HG02623 (cell line): ENCODE data around the gene RASGRP2.
"Not testable (repeated sequence)": the region's sequence is repeated elsewhere in the genome, so short reads cannot be mapped to it uniquely, and the experiment has no call there.

Experiments used
- ATAC-seq: cut with Tn5 transposase; IDR thresholded peaks from one replicate; pipeline ENCODE4 v1.9.1; 2021; ENCODE audit warnings: moderate library complexity; ENCODE audit not compliant: unreplicated experiment

RASGRP2 gene

DNA sequence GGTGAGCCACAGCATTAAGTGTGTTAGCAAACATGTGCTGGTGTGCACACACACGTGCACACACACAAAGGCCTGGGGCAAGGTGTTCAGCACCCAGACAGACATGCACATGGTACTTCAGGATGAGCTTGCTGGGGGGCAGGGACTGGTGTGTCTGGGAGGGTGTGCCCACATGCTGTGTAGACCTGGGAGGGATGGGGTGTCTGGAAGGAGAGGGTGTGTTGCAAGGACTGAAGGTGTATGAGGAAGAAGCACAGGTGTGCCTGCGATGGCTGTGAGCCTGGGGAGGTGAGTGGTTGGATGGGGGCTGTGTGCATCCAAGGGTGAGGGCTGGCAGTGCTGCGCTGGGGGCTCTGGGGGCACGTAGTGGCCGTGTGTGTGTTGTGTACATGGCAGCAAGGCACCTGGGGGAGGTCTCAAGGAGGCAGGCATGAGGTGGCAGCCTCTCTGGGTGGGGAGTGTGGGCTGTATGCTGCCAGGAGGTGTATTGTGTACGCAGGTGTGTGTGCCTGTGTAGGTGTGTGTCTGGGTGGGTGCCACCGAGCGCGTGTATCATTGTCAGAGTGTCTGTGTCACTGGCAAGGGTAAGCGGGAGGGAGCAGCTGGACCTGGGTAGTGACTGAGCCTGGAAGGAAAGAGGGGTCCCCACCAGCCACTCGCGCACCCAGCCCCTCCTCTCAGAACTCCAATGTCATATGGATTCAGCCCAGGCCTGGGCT is 23.1 kb downstream of the RASGRP2 start:
- no peak for ATAC-seq

DNA sequence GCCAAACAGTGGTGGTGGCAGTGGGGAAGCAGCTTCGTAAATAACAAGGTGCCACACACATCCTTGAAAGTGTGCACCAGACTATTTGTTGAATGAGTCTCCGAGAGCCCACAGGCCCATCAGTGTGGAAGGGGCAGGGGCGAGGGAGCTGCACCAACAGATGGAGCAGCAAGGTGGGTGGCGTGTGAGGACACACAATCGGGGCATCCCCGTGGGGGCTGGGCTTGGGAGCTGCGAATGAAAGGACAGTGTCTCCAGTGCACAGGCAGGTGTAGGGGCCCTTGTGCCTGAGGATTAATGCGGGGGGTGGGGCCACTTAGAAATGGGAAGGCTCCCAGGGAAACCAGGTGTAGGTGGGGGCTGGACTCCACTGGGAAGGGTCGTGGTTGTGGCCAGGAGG is 23.8 kb downstream of the RASGRP2 start:
- ATAC-seq = no peak

DNA sequence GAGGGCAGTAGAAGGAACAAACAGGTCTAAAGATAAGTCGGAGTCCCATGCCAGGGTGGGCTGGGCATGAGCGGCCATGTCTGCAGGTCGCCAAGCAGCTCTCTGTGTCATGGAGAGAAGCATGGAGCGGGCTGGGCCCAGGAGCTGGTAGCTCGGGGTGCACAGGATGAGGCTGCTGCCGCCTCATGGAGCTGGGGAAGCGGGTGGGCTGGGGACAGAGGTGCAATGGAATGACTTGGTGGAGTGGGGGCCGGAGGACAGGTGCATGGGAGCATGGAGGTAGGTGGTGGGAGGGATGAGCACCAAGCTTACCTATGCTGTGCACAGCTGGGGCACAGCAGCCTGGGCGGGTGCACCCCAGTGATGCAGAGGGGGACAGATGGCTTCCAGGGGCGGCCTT is 24.5 kb downstream of the RASGRP2 start:
- no peak for ATAC-seq

DNA sequence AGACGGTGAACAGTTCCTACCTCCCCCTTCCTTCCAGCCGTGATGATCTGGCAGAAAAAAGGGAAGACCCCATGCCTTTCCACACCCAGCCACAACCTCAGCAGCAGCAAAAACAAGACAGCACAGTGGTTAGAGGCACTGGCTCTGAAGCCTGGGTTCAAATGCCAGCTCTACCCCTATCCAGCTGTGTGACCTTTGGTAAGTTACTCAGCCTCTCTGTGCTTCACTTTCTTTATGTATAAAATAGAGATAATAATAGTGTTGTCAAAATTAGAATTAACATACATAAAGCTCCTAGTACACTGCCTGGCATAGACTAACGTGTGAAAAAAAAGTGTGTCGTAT is 25.2 kb downstream of the RASGRP2 start:
- no peak for ATAC-seq

DNA sequence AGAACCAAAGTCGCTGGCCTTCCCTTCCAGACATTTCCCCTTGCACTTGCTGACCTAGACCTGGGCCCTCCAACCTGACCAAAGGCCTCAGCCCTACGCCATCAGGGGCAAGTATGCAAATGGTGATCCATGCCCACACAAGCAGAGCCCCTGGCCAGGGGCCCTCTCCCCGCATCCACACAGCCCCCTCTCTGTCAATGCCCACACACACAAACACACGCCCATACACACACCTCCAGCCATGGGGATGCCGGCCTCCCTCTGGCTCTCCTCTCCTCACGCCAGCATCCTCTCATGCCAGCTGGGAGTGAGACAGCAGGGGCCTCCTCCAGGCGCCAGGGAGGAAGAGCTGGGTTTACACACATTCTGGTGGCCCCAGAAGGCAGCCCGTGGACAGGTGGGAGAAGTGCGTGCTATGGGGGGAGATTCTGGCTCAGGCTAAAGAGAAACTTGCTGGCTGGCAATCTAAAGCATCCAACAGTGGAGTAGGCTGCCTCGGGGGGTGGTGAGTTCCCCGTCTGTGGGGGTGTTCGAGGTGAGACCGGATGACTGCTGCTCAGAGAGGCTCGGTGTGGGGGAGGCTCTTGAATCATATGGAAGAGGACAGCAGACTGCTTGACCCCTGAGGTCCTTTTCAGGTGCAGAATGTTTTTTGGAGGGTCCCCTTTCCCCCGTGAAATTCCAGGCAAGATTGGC is 25.7 kb downstream of the RASGRP2 start:
- ATAC-seq = no peak

DNA sequence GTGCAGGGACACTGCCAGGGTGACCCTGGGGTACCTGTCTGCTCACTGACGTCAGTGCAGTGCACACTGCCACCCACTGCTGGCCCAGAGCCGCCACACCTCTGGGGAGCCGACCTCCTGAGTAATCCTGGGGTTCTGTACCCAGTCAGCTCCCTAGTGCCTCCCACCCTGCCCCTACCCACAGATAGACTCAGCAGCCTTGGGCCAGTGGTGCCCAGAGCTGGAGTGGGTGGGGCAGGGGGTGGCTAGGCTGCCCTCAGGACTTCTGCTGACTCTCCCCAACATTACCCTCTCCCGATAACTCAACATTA is 26.7 kb downstream of the RASGRP2 start:
- ATAC-seq = no peak

DNA sequence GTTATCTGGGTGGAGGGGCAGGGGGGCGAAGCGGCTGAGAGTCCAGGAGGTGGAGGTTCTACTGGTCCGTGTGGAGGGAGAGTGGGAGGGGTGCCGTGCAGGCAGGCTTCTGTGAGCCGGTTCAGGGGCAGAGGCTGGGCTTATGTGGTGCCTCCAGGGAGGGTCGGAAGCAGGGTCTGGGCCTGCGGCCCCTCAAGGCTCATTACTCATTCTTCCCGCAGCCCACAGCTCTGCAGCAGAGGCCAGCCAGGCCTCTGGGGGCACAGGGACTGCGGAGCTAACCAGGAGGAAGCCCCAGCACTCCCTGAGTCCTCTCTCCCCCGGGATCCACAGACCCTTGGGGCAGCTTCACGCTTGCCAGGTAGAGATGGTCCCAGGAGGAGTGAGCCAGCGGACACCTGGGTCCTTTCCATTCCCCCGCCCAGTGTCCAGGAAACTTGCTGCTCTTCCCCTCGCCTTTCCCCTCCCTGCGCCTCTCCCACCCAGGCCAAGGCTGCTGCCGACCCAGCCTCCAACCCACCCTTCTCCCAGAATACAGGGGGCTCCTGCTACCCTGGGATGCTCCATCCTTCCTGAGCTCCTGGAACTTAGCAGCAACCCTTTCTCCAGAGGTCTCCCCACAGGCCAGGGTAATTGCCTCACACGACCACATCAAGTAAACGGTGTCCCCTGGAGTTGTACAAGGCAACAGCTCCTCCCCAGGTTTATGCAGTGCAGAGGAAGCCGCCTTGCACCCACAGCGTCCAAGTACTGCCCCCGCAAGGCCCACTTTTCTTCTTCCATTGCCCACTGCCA is 27.3 kb downstream of the RASGRP2 start:
- ATAC-seq = no peak

DNA sequence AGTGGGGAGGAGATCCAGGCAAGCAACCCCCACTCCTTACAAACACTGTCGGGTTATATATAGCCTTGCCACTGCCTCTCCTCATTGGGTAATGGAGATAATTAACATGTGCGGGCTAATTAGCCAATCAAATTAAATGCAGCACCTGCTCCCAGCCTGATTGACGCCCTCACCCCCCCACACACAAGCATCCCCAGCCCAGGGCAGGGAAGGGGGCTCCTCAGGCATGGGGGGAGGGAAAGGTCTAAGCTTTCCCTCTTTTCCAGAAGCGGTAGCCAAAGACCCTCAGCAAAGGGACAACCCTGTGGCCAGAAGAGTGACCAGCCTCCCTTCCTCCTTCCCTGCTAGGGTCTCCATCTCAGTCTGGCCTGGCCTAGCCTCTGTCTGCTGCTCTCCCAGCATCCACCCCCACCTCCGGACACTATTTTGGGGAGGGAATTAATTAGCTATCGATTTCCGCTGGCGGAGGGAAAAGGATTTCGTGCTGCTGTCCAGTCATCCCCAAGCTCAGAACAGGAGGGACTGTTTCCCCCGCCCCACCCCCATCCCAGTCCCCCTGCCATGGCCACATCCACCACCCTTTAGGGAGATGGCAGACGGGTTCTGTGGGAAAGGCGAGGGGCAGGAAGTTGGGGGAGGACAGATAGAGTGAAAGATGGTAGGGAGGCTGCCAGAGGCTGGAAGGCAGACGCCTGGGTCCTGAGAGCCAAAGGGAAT is 28.0 kb downstream of the RASGRP2 start:
- ATAC-seq = no peak

DNA sequence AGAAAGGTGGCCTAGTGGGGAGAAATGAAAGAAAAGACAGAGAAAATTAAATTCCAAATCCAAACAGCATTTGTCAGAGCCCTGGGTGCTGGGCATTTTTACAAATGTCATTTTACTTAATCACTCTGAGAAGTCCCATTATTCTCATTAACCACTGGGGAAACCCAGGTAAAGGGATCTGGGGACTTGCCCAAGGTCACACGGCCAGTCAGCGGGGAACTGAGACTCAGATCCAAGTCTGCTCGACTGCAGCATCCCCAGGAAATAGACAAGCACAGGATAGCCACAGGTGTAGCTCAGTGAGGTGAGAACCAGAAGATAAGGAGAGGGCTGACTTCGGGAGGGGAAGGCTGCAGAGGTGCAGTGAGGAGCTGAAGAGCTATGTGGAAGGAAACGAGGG is 28.8 kb downstream of the RASGRP2 start:
- no peak for ATAC-seq

DNA sequence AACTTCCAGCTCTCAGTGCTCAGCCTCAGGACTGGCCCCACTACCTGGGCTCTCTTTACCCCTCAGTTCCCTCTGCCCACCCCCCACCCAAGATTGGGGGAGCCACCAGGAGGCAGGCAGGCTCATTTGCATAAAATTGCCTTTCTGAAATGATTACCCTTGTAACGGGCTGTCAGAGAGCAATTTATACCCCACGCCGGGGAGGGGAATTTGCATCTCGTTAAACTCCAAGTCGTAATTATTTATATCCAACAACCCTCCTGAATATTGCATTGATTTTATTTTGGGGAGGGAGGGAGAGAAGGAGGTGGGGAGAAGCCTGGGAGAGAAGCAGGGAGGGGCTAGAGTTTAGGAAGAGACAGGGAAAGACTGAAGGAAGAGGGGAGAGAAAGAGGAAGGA is 29.3 kb downstream of the RASGRP2 start:
- ATAC-seq = no peak

DNA sequence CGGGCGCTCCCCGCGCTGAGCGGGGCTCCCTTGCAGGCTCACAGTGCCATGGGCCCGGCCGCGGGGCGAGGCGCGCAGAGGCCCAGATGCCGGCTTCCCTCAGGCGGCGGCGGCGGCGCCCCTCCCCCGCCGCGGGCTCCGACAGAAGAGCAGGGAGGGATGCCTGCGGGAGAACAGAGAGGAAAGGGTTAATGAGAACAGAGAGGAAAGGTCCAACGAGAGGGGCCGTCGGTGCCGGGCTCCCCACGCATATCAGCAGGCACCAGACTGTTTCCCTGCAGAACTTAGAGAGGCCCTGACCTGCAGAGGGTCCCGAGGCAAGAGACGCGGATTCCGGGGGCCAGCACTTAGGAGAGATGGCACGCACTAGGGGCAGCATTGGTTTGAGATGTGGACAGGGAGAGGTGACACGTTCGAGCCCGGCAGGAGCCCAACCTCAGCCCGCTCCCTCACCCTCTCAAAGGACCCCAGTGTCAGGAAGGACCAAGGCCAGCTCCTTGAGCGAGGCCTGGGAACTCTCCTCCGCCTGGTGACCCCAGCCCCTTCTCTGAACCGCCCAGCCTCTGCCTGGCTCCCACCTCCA is 30.1 kb downstream of the RASGRP2 start:
- ATAC-seq = no peak

DNA sequence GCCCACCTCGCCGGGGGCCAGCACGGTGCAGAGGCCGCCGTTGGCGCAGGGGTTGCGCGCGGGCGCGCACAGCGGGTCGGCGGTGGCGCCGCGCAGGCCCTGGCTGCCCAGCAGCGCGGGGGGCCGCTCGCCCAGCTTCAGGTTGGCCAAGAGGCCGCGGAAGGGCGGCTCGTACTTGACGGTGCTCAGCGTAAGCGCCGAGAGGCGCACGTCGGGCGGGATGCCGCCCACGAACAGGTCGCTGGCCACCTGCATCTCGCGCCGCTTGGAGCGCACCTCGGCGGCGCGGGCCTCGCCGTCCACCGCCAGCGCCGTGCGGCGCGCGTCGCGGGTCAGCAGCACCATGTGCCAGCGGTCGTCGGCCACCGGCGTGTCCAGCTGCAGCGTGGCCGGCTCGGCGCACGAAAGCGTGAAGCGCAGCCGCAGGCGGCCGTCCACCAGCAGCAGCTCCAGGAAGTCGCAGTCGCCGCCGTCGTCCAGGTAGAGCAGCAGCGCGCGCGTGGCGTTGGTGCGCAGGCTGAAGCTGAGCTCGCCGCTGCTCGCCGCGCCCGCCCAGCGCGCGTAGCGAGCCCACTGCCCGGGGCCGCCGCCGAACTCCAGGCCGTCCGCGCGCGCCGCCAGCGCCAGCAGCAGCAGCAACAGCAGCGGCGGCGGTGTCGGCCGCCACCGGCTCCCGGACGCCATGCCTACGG is 30.8 kb downstream of the RASGRP2 start:
- ATAC-seq = no peak

DNA sequence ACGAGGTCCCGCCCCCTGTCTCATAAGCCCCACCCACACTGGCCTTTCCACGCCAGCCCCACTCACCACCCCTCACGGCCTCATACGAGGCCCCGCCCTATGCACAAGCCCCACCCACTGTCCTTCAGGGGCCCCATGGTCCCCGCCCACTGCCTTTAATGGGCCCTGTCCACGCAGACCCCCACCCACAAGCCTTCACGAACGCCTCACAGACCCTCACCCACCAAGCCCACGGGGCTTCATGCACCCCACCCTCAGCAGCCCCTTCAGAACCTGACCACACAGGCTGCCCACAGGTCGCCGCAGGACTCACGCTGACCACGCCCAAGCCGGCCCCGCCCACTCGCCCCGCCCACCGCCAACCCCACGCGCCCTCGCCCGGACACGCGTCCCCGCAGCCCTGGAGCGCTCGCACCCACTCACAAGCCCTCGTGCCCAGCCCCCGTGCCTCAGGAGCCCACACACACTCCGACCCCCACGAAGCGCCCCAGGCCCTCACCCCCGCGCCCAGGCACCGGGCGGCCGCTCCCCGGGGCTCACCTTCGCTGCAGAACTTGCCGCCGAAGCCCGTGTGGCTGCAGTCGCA is 31.4 kb downstream of the RASGRP2 start:
- no peak for ATAC-seq

DNA sequence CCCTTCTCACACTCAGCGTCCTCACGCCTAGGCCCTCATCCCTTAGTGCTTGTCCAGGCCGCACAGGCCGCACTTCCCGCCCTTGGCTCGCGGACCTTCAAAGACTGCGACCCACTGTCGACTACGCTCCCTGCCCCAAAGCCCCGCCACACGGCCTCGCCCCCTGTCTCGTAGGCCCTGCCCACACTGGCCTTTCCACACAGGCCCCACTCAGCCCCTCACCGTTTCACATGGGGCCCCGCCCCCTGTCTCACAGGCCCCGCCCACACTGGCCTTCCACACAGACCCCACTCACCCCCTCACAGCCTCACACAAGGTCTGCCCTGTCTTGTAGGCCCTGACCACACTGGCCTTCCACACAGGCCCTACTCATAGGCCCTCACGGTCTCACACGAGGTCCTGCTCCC is 32.0 kb downstream of the RASGRP2 start:
- no peak for ATAC-seq

DNA sequence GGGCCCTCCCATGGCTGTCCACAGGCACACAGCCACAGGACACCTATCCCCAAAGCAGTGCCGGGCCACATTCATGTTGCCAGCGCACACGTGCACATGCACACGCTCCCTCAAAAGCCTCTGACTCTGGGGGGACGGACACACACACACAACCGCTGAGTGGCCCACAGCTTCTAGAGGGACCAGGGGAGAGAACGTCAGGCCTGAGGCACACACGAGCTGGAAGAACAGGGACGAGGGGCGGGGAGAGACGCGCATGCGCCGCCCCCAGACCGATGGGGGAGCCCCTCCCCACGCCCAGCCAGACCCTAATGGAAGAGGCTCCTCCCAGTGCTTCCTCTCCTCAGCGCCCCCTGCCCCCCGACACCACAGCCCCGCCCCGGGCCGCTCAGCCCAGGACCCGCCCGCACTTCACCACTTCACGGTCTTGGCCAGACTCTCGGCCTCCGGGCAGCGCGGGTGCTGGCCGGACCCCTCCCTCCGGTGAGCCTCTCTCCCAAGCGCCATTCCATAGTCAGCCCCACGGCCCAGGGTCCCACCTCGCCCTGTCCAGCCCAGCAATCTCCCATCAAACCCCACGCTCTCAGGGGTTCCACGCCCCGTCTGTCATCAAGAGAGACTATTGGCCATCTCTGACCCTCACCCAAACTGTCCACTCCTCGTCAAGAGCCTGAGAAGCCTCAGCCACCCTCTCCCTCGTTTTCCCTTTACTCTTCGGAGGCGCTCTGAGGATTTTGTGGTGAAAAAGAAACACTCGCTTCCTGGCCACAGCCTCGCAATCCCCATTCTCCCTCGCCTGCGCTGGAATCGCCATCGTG is 32.6 kb downstream of the RASGRP2 start:
- ATAC-seq = no peak

DNA sequence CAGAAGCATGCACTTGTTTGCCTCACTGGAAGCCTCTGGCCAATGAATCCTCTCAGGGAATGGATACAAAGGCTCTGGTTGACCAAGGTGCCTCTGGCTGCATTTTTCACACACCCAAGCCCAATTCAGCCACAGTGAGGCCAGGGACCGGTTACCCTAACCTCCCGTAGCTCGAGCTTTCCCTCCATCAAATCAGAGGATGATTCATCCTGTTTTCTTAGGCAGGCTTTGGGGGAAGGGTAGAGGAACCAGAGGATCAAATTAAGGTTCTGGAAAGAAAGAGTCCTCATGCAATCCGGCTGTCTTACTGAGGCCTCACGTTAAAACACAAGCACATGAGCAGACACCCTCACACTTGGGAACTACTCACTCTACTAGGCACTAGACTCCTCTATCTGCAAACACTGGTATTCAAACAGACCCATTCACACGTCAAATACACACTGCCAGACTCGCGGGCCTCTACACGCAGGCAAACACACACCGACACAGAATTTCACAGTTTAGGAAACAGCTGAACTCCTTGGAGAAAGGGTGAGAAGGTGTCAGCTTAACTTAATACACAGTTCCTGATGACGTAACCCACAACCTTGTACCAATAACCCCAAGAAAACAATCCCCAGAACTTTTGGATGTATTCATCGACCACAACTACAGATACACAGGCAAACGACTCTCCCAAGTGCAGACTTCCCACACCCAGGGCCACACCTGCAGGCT is 33.4 kb downstream of the RASGRP2 start:
- no peak for ATAC-seq

DNA sequence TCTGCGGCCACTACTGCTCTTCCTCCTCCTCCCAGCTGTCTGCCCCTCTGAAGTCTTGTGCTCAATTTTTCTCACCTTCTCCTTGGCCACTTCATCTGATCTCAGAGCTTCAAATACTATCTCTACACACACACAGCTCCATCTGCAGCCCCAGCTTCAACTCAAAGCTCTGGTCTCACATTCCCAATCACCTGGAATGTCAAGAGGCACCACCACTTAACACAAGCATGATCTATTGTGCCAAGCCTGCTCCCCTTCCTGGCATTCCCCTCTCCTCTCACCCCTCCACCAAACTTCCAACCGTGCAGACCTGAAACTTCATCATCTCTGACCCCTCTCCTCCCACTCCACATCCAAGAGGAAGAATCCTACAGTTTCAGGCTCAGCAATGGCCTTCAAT is 38.4 kb downstream of the RASGRP2 start:
- ATAC-seq = no peak

DNA sequence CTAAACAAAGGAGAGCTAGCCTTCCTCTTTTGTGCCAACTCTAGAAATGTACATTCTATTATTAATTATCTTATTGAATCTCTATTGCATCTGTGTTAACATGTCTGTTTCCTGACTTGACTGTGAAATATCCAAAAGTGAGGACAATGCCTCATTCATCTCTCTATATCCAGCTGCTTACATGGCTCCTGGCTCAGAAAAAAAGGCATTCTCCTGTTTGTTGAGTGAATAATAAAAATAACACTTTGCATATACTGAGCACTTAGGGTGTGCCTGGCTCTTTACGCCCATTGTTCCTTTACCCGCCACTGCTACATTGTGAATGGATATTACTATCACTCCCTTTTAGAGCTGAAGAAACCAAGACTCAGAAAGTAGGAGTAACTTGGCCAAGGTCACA is 40.9 kb downstream of the RASGRP2 start:
- no peak for ATAC-seq

DNA sequence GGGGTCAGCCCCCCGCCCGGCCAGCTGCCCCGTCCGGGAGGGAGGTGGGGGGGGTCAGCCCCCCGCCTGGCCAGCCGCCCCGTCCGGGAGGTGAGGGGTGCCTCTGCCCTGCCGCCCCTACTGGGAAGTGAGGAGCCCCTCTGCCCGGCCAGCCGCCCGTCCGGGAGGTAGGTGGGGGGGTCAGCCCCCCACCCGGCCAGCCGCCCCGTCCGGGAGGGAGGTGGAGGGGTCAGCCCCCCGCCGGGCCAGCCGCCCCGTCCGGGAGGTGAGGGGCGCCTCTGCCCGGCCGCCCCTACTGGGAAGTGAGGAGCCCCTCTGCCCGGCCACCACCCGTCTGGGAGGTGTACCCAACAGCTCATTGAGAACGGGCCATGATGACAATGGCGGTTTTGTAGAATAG is 42.0 kb downstream of the RASGRP2 start:
- ATAC-seq = not testable (repeated sequence)
